ENCODE measurements around the gene CSF2. TPM values are rescaled to one million over a fixed set of nuclear protein-coding genes. Genes with fewer than 3 reads are reported as not detected.

The CSF2 gene
- total RNA-seq, 1 donor from 2014 or later: not detected

DNA sequence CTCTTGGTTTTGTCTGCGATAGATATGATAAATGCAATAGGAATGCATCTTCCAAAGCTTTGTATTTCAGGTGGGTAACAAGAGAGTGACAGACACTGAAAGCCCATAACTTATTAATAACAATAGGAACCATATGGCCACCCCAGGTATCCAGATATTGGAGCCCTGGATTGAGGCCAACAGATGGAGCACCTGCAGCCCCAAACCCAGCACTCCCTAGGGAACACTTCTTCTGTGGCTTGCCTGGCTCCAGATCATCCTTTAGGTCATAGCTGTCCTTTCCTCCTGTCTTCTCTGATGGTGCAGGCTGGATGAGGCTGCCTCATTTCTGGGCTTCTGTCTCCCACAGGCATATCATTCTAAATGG, 18.2 kb upstream of the CSF2 start:
- Histone ChIP-seq H3K27me3 (ENCODE audit: control insufficient read depth, insufficient read depth, low read length) (no peaks in the 10 kb centered on the region), H3K4me3 (ENCODE audit: low read depth, low read length) (no peak overlapping the region), H3K36me3 (ENCODE audit: control insufficient read depth, insufficient read depth, low read length) (no peaks in the 10 kb centered on the region)
- TF ChIP-seq, protein P1, sequence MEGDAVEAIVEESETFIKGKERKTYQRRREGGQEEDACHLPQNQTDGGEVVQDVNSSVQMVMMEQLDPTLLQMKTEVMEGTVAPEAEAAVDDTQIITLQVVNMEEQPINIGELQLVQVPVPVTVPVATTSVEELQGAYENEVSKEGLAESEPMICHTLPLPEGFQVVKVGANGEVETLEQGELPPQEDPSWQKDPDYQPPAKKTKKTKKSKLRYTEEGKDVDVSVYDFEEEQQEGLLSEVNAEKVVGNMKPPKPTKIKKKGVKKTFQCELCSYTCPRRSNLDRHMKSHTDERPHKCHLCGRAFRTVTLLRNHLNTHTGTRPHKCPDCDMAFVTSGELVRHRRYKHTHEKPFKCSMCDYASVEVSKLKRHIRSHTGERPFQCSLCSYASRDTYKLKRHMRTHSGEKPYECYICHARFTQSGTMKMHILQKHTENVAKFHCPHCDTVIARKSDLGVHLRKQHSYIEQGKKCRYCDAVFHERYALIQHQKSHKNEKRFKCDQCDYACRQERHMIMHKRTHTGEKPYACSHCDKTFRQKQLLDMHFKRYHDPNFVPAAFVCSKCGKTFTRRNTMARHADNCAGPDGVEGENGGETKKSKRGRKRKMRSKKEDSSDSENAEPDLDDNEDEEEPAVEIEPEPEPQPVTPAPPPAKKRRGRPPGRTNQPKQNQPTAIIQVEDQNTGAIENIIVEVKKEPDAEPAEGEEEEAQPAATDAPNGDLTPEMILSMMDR (IDR thresholded peaks at IDR 0.05; ENCODE audit: insufficient read depth, low read length, severe bottlenecking): no peak
- DNase-seq (ENCODE audit: low read depth) (no peak), FAIRE-seq (no peak)

DNA sequence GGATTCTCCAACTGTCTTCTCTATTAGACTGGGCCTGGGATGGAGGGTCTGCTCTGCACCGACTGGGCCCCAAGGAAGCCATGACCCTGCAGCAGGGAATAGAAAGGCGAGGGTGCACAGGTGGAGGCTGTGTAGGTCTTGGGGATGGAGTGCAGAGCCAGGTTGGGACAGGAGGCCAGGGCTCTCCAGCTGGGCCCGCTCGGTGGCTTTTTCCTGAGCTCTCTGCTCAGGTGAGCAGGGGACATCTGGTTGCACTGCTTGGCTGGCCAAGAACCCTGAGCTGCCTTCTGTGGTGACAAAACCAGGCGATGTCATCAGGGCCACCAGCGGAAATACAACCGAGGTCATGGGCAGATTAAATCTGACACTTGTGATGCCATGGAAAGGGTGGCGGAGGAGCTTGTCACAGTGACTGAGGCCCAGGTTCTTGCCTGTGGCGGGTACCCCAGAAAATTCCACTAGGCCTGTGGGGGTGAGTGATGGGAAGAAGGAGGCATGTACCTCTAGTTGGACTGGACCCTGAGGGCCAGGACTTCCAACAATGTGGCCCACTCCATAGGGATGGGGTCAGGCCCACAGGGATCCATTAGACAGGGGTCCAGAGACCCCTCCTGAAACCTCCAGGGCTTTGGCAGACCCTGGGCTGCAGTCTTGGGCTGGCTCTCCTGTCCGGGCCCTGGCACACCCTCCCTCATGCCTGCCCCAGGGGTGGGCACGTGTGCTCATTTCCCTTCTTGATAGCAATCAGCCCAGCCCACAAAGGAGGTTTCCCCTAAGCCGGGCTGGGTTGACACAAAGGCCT, 17.6 kb upstream of the CSF2 start:
- no peak overlapping the region for H3K4me3 ChIP-seq (ENCODE audit: low read depth, low read length)
- FAIRE-seq: no peak
- TF ChIP-seq, protein P1 (IDR thresholded peaks at IDR 0.05; ENCODE audit: insufficient read depth, low read length, severe bottlenecking): no peak
- H3K36me3 ChIP-seq (ENCODE audit: control insufficient read depth, insufficient read depth, low read length): no peaks in the 10 kb centered on the region
- DNase-seq (ENCODE audit: low read depth): no peak
- H3K27me3 ChIP-seq (ENCODE audit: control insufficient read depth, insufficient read depth, low read length): no peaks in the 10 kb centered on the region

DNA sequence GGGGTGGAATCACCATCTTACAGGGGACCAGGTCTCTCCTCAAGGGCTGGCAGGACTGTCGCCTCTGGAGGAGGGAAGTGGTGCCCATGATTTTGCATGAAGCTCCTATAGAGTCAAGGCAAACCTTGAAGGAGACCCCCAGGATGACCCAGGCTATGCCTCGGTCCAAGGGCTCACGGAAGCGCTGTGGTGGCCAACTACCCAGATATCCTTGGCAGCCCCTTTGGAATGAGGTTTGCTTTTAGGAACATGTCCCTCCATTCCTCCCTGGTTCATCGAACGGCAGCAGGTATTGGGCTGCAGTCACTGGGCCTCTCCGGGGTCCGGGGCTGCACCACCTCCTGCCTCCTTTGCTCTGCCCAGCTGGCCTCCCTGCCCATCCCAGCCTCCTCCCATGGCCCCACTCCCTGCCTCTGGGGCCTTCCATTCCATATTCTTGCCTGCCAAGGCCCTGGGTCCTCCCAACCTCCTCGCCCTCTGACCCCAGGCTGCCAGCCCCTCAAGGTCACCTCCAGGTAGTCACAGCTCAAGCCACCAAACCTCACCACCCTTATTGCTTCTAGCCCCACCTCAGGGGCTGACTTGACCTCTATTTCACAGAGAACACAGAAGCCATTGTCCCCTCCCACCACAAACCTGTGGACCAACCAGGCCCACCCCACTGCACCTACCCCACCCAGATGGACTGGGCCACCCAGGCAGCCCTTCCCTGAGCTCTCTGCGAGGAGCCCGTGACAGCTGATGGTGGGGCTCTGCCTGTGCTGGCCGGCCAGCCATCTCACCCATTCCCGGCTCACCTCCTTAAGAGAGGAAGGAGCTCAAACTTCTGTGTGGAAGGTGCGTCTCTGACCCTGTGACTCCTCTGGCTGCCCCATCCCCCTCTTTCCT, 16.7 kb upstream of the CSF2 start:
- Histone ChIP-seq H3K27me3 (ENCODE audit: control insufficient read depth, insufficient read depth, low read length) (no peaks in the 10 kb centered on the region), H3K36me3 (ENCODE audit: control insufficient read depth, insufficient read depth, low read length) (no peaks in the 10 kb centered on the region), H3K4me3 (ENCODE audit: low read depth, low read length) (no peak overlapping the region)
- DNase-seq (ENCODE audit: low read depth) (no peak), FAIRE-seq (no peak)
- TF ChIP-seq, protein P1 (IDR thresholded peaks at IDR 0.05; ENCODE audit: insufficient read depth, low read length, severe bottlenecking): no peak

DNA sequence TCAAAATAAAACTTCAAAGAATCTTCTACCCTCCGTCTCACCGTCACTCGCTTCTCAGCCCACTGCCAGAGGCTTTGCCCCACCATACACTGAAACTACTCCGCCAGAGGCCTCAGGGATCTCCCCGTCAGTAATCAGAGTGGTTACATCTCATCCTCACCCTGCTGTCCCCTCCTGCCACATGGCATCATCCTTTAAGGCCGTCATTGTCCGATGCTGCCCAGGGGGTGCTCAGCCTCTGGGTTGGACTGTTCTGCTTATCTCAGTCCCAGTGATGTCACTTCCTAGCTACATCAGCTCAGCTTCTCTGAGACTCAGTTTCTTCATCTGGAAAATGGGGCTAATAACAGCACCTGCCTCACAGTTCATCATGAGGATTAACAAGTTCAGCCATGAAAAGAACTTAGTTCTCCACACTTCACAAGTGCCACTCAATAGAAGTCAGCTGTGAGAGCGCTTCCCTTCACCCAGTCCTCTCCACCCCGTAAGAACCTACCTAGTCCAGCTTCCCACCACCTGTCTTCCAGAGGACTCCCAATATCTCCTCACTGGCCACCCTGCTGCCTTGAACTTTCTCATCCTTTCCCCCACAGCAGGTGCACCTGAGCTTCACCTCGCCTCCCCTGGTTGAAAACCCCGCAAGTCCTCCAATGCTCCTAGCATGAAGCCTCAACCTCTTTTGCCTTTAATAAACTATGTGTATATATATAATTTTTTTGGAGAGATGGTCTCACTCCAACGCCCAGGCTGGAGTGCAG, 15.9 kb upstream of the CSF2 start:
- FAIRE-seq (peak; percentile 83), DNase-seq (ENCODE audit: low read depth) (no peak)
- Histone ChIP-seq H3K36me3 (ENCODE audit: control insufficient read depth, insufficient read depth, low read length) (no peaks in the 10 kb centered on the region), H3K27me3 (ENCODE audit: control insufficient read depth, insufficient read depth, low read length) (no peaks in the 10 kb centered on the region), H3K4me3 (ENCODE audit: low read depth, low read length) (no peak overlapping the region)
- TF ChIP-seq, protein P1 (IDR thresholded peaks at IDR 0.05; ENCODE audit: insufficient read depth, low read length, severe bottlenecking): no peak

DNA sequence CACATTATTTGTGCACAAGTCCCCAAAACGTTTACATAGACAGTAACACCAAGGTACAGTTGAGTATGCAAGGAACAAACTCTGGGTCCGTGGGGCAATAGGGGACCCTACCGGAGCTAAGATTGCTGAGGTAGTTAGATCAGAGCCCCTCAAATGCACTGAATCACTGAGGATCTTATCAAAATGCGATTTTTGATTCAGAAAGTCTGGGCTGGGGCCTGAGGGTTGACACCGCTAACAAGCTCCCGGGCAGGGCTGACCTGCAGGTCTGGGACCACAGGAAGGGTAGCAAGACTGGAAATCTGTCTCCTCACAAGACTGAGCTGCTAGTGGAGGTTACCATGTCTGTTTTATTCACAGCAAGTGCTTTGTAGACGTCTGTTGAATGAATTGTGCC, 14.9 kb upstream of the CSF2 start:
- H3K4me3 ChIP-seq (ENCODE audit: low read depth, low read length): no peak overlapping the region
- no peak for DNase-seq (ENCODE audit: low read depth)
- TF ChIP-seq, protein P1 (IDR thresholded peaks at IDR 0.05; ENCODE audit: insufficient read depth, low read length, severe bottlenecking): no peak
- H3K27me3 ChIP-seq (ENCODE audit: control insufficient read depth, insufficient read depth, low read length): no peaks in the 10 kb centered on the region
- FAIRE-seq: no peak
- H3K36me3 ChIP-seq (ENCODE audit: control insufficient read depth, insufficient read depth, low read length): no peaks in the 10 kb centered on the region

Measured in bronchial epithelial cell (primary cell).